K562 (cell line): ENCODE data around the gene ECI2. TPM values are rescaled to one million over a fixed set of nuclear protein-coding genes. Genes with fewer than 3 reads are reported as not detected.

Experiments used
- ATAC-seq: fragments of 200-7000 bp; cut with Tn5 transposase; 3 replicates; pipeline ENCODE4 v1.9.1; 2020; ENCODE audit warnings: moderate library complexity
- BruUV-seq: library from RNA; stranded (reverse); fragments of 400-500 nt; replicated peaks from 2 replicates; lab custom pipeline; 2021; lab: Mats Ljungman, UMichigan
- CTCF ChIA-PET: fragments of 300-600 bp; formaldehyde crosslinking; extraction: SDS; loops from one replicate; lab custom pipeline; 2021; ENCODE audit warnings: low intra/inter-chr PET ratio; lab: Yijun Ruan, JAX
- POLR2A ChIA-PET: fragments of 300-600, 350-650 bp; sonication (Branson Sonifier 250); formaldehyde crosslinking; extraction: SDS; loops from one replicate; lab custom pipeline; 2021; ENCODE audit warnings: antibody characterized with exemption, inconsistent platforms; lab: Yijun Ruan, JAX
- DNase-seq, 4 experiments: peaks; one replicate each; pipeline versions ENCODE4 v3.0.0 to v3.0.0-alpha.2; 2011 to 2018; ENCODE audit warnings: low spot score in 3 of 4, mixed read lengths in 3 of 4; ENCODE audit errors: extremely low read depth in 1 of 4
- FAIRE-seq: peaks from 2 replicates; lab custom pipeline; 2011; peaks lifted over from hg19 to GRCh38; lab: Jason Lieb, UNC
- H2AFZ ChIP-seq: 2 replicates; pipeline ENCODE4 v1.6.0; 2011; ENCODE audit warnings: low read depth, low read length, control low read depth, inconsistent platforms
- H3K27ac ChIP-seq: fragments of 200-600 bp; 3 replicates; pipeline ENCODE4 v1.8.0; 2011; ENCODE audit warnings: low read depth, mild to moderate bottlenecking, control low read depth, inconsistent platforms, low read length, moderate library complexity, mixed read lengths; ENCODE audit errors: extremely low read depth
- H3K27me3 ChIP-seq, 2 experiments: fragments of 300-600 bp in 1 of 2; 2 replicates in 1 of 2; 3 replicates in 1 of 2; pipeline versions ENCODE4 v1.6.0 to v1.8.0; 2011; ENCODE audit warnings: inconsistent platforms in 2 of 2, low read length in 2 of 2, mild to moderate bottlenecking in 1 of 2, mixed read lengths in 1 of 2, moderate library complexity in 1 of 2; ENCODE audit not compliant: control insufficient read depth in 2 of 2, insufficient read depth in 2 of 2
- H3K36me3 ChIP-seq: fragments of 300-600 bp; 3 replicates; pipeline ENCODE4 v1.8.0; 2011; ENCODE audit warnings: mild to moderate bottlenecking, low read length, inconsistent platforms; ENCODE audit not compliant: control insufficient read depth, insufficient read depth
- H3K4me1 ChIP-seq, 2 experiments: fragments of 200-600 bp in 1 of 2; replicated peaks in 1 of 2; 2 replicates in 1 of 2; 3 replicates in 1 of 2; pipeline versions ENCODE4 v1.5.1 to v1.8.0; 2011; ENCODE audit warnings: inconsistent platforms in 2 of 2, low read length in 2 of 2, mild to moderate bottlenecking in 1 of 2, mixed read lengths in 1 of 2, moderate library complexity in 1 of 2; ENCODE audit not compliant: control insufficient read depth in 2 of 2, insufficient read depth in 2 of 2
- H3K4me2 ChIP-seq: 2 replicates; pipeline ENCODE4 v1.6.1; 2011; ENCODE audit warnings: low read length, control low read depth, inconsistent platforms, mixed read lengths; ENCODE audit not compliant: insufficient read depth
- H3K4me3 ChIP-seq: fragments of 200-600 bp; sonication (generic), shearing (Covaris generic); 2 replicates; pipeline ENCODE4 v1.5.1; 2016; ENCODE audit warnings: control low read depth, inconsistent platforms
- H3K79me2 ChIP-seq: fragments of 200-600 bp; 3 replicates; pipeline ENCODE4 v1.8.0; 2011; ENCODE audit warnings: low read length, inconsistent platforms; ENCODE audit not compliant: control insufficient read depth, insufficient read depth
- H3K9ac ChIP-seq, 2 experiments: 2 replicates each; pipeline versions ENCODE4 v1.6.0 to v1.6.1; 2011; ENCODE audit warnings: low read depth in 2 of 2, low read length in 2 of 2, control low read depth in 1 of 2, inconsistent platforms in 1 of 2, mild to moderate bottlenecking in 1 of 2, mixed read lengths in 1 of 2; ENCODE audit not compliant: insufficient read depth in 1 of 2
- H3K9me1 ChIP-seq: one replicate; pipeline ENCODE4 v1.6.0; 2011; ENCODE audit warnings: inconsistent platforms, mild to moderate bottlenecking, low read length, moderate library complexity; ENCODE audit not compliant: control insufficient read depth, insufficient read depth
- H3K9me3 ChIP-seq: replicated peaks from 2 replicates; pipeline ENCODE4 v1.5.1; 2011; ENCODE audit warnings: low read depth, low read length, inconsistent platforms; ENCODE audit not compliant: control insufficient read depth, insufficient read depth
- H4K20me1 ChIP-seq: replicated peaks from 2 replicates; pipeline ENCODE4 v1.6.1; 2011; ENCODE audit warnings: low read length, inconsistent platforms, mixed read lengths; ENCODE audit not compliant: control insufficient read depth, insufficient read depth
- FOSL1 ChIP-seq: fragments of 200-800 bp; sonication (Bioruptor generic); conservative IDR thresholded peaks from 2 replicates; pipeline ENCODE4 v1.6.1; 2016; ENCODE audit warnings: missing genetic modification characterization, missing compliant biosample characterization
- MCM7 ChIP-seq, 2 experiments: fragments of 450-650 bp; IDR thresholded peaks; 2 replicates each; pipeline ENCODE4 v1.6.1; 2016 to 2018
- ZNF444 ChIP-seq: fragments of 250-450 bp; sonication (Bioruptor Pico); IDR thresholded peaks from 2 replicates; pipeline ENCODE4 v1.4.0; 2020; ENCODE audit warnings: mild to moderate bottlenecking, moderate library complexity
- WGBS: fragments of 100-300 bp; shearing (Covaris generic); methylation state at CpG from one replicate; pipeline ENCODE4 v1.1.6; 2016; ENCODE audit warnings: low coverage, mixed read lengths; ENCODE audit not compliant: insufficient coverage; ENCODE audit errors: missing lambda C conversion rate; 5-methylcytosine and 5-hydroxymethylcytosine counted together
- in situ Hi-C: fragments of 300-500 bp; cut with MboI; formaldehyde crosslinking; loops from 4 replicates; pipeline ENCODE4 v1.15.0; 2018; ENCODE audit warnings: inconsistent platforms, mixed read lengths
- intact Hi-C: fragments of 100-400 bp; cut with micrococcal nuclease; formaldehyde crosslinking; loops from 2 replicates; pipeline ENCODE4 v1.14.2; 2022
- polyA plus RNA-seq, 8 experiments: library from polyadenylated mRNA; depleted of rRNA in 4 of 8; stranded (reverse) in 5 of 8; unstranded in 3 of 8; fragments of >200 nt; fragmentation: Nextera tagmentation in 2 of 8; fragmentation: Illumina TruSeq in 1 of 8; extraction: Ambion mirVana in 2 of 8; extraction: Trizol in 1 of 8; gene quantifications; 2 replicates each; pipeline versions ENCODE4 v1.2.1 to v1.2.3, GENCODE V29; 2011 to 2014; ENCODE audit warnings: inconsistent platforms in 1 of 8, missing spikeins in 1 of 8
- total RNA-seq, 7 experiments: library from RNA; depleted of rRNA in 6 of 7; stranded (reverse); fragments of >200 nt in 6 of 7; fragmentation: Illumina TruSeq in 2 of 7; extraction: Trizol in 2 of 7; gene quantifications; 2 replicates each; pipeline versions ENCODE4 v1.2.1 to v1.2.3, GENCODE V29; 2011 to 2021; ENCODE audit warnings: low replicate concordance in 1 of 7
- TF ChIP-seq, protein P1 (sequence below), 2 experiments: fragments of 450-650 bp in 1 of 2; sonication (generic) in 1 of 2; formaldehyde crosslinking in 1 of 2; IDR thresholded peaks; 2 replicates each; pipeline versions ENCODE4 v1.7.1 to v1.9.0; 2016 to 2022; ENCODE audit warnings: inconsistent platforms in 1 of 2, mild to moderate bottlenecking in 1 of 2, missing genetic modification reagents in 1 of 2
- TF ChIP-seq, protein P2 (sequence below): fragments of 250-450 bp; sonication (Bioruptor Pico); IDR thresholded peaks from 2 replicates; pipeline ENCODE4 v1.5.0; 2021; ENCODE audit warnings: mild to moderate bottlenecking, borderline replicate concordance
- TF ChIP-seq, protein P3 (sequence below): IDR thresholded peaks from 2 replicates; pipeline ENCODE4 v1.6.1; 2011; ENCODE audit warnings: borderline replicate concordance, low read depth, mild to moderate bottlenecking, moderate library complexity, low read length; ENCODE audit not compliant: insufficient read depth, poor library complexity, severe bottlenecking

ECI2 gene
- total and polyA plus RNA-seq, 9 of the 15 experiments (the other 6 are each of a cell fraction or from before 2014, with no cell fraction given) = 80.7 to 377 (median 142) TPM

DNA sequence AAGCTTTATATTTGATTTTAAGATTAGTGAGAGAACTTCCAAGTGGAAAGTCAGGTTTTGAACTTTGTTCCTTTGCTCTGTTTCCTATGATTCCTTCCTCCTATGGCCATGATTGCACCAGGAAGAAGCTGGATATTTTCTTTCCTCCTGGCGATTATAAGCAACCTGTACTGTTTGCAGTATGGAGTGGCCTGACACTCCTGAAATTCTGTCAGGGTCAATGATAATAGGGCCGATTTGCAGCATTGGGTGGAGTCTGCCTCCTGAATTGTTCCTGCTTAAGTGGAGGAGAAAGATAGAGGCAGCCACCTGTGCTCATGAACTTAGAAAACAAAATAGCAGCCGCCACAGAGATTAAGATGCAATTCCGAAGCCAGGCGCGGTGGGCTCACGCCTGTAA is 46.7 kb downstream of the ECI2 start:
- Histone ChIP-seq H4K20me1 (no peaks in the 10 kb centered on the region), H3K4me2 (no peak overlapping the region), H3K9ac (no peak overlapping the region), H3K27ac (no peak overlapping the region), H3K9me1 (no peaks in the 10 kb centered on the region)
- CTCF ChIA-PET = no interaction called here
- DNase-seq = no peak
- WGBS = 14% methylated on average over 7 of the region's 7 CpGs
- BruUV-seq = no TSS peak
- TF ChIP-seq ZNF444 (no peak), MCM7 (IDR thresholded peaks at IDR 0.05) (no peak), FOSL1 (tag) (no peak)
- TF ChIP-seq, protein P1, sequence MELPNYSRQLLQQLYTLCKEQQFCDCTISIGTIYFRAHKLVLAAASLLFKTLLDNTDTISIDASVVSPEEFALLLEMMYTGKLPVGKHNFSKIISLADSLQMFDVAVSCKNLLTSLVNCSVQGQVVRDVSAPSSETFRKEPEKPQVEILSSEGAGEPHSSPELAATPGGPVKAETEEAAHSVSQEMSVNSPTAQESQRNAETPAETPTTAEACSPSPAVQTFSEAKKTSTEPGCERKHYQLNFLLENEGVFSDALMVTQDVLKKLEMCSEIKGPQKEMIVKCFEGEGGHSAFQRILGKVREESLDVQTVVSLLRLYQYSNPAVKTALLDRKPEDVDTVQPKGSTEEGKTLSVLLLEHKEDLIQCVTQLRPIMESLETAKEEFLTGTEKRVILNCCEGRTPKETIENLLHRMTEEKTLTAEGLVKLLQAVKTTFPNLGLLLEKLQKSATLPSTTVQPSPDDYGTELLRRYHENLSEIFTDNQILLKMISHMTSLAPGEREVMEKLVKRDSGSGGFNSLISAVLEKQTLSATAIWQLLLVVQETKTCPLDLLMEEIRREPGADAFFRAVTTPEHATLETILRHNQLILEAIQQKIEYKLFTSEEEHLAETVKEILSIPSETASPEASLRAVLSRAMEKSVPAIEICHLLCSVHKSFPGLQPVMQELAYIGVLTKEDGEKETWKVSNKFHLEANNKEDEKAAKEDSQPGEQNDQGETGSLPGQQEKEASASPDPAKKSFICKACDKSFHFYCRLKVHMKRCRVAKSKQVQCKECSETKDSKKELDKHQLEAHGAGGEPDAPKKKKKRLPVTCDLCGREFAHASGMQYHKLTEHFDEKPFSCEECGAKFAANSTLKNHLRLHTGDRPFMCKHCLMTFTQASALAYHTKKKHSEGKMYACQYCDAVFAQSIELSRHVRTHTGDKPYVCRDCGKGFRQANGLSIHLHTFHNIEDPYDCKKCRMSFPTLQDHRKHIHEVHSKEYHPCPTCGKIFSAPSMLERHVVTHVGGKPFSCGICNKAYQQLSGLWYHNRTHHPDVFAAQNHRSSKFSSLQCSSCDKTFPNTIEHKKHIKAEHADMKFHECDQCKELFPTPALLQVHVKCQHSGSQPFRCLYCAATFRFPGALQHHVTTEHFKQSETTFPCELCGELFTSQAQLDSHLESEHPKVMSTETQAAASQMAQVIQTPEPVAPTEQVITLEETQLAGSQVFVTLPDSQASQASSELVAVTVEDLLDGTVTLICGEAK (IDR thresholded peaks at IDR 0.05) = no peak
- TF ChIP-seq, protein P1 (CRISPR knock-in tag; IDR thresholded peaks at IDR 0.05) = no peak
- TF ChIP-seq, protein P2, sequence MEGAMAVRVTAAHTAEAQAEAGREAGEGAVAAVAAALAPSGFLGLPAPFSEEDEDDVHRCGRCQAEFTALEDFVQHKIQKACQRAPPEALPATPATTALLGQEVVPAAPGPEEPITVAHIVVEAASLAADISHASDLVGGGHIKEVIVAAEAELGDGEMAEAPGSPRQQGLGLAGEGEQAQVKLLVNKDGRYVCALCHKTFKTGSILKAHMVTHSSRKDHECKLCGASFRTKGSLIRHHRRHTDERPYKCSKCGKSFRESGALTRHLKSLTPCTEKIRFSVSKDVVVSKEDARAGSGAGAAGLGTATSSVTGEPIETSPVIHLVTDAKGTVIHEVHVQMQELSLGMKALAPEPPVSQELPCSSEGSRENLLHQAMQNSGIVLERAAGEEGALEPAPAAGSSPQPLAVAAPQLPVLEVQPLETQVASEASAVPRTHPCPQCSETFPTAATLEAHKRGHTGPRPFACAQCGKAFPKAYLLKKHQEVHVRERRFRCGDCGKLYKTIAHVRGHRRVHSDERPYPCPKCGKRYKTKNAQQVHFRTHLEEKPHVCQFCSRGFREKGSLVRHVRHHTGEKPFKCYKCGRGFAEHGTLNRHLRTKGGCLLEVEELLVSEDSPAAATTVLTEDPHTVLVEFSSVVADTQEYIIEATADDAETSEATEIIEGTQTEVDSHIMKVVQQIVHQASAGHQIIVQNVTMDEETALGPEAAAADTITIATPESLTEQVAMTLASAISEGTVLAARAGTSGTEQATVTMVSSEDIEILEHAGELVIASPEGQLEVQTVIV (CRISPR knock-in tag) = no peak
- TF ChIP-seq, protein P3, sequence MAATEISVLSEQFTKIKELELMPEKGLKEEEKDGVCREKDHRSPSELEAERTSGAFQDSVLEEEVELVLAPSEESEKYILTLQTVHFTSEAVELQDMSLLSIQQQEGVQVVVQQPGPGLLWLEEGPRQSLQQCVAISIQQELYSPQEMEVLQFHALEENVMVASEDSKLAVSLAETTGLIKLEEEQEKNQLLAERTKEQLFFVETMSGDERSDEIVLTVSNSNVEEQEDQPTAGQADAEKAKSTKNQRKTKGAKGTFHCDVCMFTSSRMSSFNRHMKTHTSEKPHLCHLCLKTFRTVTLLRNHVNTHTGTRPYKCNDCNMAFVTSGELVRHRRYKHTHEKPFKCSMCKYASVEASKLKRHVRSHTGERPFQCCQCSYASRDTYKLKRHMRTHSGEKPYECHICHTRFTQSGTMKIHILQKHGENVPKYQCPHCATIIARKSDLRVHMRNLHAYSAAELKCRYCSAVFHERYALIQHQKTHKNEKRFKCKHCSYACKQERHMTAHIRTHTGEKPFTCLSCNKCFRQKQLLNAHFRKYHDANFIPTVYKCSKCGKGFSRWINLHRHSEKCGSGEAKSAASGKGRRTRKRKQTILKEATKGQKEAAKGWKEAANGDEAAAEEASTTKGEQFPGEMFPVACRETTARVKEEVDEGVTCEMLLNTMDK = no peak
- TF ChIP-seq, all 486 proteins: peak for 0
- POLR2A ChIA-PET = interaction anchor here (0.6 kb wide), 1 partner anchor 694 kb away, joined by 3 read pairs; no protein-coding TSS in a partner anchor
- no peaks in the 10 kb centered on the region; a peak in 1 of 5 replicates for H3K4me1 ChIP-seq
- no peak overlapping the region for H3K4me3 ChIP-seq
- no peak for FAIRE-seq
- H3K27me3 ChIP-seq = peaks cover 2 to 20% of the 10 kb centered on the region in 2 experiments; a peak in 1 of 5 replicates
- H3K36me3 ChIP-seq = no peaks in the 10 kb centered on the region
- H2AFZ ChIP-seq = no peak overlapping the region
- intact Hi-C loops (no loop called here), in situ Hi-C loops (no loop called here)
- H3K79me2 ChIP-seq = no peaks in the 10 kb centered on the region
- H3K9me3 ChIP-seq = no peaks in the 10 kb centered on the region
- no peak for ATAC-seq
